Fibroblast of villous mesenchyme (primary cell): ENCODE data around the gene FSTL4. TPM values are rescaled to one million over a fixed set of nuclear protein-coding genes. Genes with fewer than 3 reads are reported as not detected.

Experiments
- DNase-seq: peaks from one replicate; pipeline ENCODE4 v3.0.0-alpha.2; 2010; ENCODE audit warnings: low read depth
- H3K4me3 ChIP-seq: 2 replicates; pipeline ENCODE4 v1.5.1; 2011; ENCODE audit warnings: low read depth, mild to moderate bottlenecking, low read length
- CTCF ChIP-seq: IDR thresholded peaks from 2 replicates; pipeline ENCODE4 v1.5.1; 2012; ENCODE audit warnings: low read depth, mild to moderate bottlenecking, low read length; ENCODE audit not compliant: insufficient read depth
- total RNA-seq: library from RNA; depleted of rRNA; stranded (reverse); fragments of >200 nt; gene quantifications from 2 replicates; pipeline ENCODE4 v1.2.3, GENCODE V29; 2012

Gene FSTL4
- total RNA-seq, 1 donor = not detected

DNA sequence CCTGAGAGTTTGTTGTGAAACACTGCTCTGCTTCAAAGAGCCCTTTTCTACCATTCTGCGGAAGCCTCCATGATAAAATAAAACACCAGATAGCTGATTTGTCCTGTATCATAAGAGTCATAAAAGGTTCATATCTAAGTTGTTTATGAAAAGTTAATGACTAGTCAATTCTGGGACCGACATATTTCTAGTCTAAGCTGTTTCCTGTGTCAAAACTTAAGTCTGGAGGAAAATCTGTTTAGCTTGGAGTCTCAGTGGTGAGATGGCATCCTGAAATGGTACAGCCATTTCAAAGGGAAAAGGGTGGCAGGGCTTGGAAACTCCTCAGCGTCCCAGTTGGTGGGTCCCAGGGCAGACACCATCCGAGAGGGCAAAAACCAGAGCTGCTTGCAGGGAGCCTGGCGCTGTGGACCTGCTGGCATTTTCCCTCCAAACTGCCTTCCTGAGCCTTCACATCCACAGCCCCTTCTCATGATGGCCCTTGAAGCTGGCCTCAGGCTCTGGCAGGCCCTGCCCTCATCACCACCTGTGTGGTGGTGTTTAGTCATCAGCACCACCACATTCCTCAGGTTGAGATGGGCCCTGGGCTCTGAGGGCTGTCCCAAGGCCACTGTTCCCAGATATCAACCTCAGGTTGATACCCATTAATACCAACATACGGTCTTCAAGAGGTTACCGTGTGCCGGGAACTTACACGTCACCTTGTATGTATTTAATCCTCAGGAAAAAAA, 376.5 kb downstream of the FSTL4 start:
- no peak for TF ChIP-seq CTCF
- peak; percentile 75 for DNase-seq
- no peak overlapping the region for H3K4me3 ChIP-seq

DNA sequence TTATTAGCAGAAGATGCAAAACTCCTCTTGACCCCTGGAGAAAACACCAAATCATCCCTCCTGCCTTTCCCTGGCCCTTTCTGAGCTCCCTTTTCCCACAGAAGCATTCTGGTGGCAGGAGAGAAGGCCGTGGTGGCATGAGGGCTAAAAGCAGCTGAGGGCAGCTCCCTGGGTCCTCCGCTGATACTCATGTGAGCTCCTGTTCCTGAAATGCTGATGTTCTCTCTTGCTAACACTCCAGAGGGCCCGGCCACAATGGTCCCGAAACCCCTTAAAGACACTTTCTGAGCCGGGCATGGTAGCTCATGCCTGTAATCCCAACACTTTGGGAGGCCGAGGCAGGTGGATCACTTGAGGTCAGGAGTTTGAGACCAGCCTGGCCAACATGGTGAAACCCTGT, 377.4 kb downstream of the FSTL4 start:
- H3K4me3 ChIP-seq = no peak overlapping the region
- TF ChIP-seq CTCF = no peak
- DNase-seq = no peak

DNA sequence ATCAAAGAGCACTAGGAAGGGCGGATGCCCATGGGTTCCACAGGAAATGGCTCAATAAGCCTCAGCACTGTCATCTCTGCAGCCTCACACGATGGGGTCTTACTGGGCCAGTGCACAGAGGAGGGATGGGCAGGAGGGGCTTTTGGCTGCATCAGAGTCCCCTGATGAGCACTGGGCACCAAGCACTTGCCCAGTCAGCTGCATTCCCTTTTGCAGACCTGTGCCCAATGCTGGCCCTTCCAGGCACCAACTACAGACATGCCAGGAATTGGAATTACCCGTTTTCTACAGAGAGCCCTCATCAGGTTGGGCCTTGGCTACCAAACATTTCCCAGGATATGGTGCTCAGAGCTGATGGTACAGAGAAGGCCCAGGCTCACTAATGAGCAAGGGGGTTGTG, 378.1 kb downstream of the FSTL4 start:
- TF ChIP-seq CTCF = no peak
- DNase-seq = no peak
- no peak overlapping the region for H3K4me3 ChIP-seq

- DNase-seq = no peak
- no peak for TF ChIP-seq CTCF
Observed at GRCh38 chr5:133233616-133234015, 378.7 kb downstream of the FSTL4 start.

DNA sequence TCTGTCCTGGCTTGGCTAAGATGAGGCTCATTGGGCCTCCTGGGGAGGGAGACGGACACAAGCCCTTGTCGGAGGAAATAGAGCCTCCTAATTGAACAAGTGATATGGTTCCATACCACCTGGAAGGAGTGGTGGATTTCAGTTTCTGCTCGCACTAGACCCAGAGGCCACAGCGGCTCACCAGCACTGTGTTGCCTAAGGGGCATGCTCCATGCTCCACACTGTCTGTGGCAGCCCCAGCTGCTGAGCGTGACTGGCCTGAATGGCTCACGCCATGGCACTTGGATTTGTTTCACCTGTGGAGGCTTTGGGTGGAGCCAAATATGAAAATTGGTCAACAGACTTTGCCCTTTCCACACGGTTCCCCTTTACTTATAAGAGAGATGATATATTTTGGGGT, 379.4 kb downstream of the FSTL4 start:
- DNase-seq = no peak
- no peak overlapping the region for H3K4me3 ChIP-seq
- no peak for TF ChIP-seq CTCF

More at GRCh38 chr5:133233616-133234015, 378.7 kb downstream of the FSTL4 start:
- H3K4me3 ChIP-seq = no peak overlapping the region

DNA sequence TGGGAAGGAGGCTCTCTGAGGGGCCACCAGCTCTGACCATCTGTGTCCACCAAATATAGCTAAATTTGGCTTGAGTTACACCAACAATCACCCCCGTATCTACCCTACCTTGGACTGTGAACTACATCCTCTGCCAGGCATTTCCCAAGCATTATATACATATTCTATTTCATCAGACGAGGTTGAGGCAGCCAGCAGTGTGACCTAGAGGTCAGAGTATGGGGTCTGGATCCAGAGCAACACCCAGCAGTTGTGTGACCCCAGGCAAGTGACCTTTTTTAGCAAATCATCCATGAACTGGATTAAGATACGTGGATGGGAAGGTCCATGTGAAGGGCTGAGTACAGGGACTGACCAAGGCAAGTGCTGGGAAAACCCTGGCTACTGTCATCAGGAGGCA, 379.9 kb downstream of the FSTL4 start:
- H3K4me3 ChIP-seq = no peak overlapping the region
- TF ChIP-seq CTCF = no peak
- DNase-seq = no peak

DNA sequence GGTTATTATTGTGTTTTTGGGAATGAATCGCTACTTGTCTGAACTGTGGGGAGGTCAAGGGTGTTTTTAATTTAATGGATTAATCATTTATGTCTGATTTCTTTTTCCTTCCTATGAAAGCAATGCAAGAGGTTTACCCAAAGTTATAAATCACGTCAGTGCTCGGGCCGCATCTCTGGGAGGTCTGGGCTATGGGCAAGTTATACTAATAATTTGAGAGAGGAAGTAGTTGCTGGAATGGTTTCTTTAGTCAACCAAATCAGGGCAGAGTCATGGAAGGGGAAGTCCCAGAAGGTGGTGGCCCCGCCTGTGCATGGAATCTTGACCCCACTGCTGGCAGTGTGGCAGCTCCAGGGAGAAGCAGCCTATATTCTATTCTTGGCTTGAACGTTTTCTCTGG, 380.3 kb downstream of the FSTL4 start:
- no peak for DNase-seq
- TF ChIP-seq CTCF = no peak
- no peak overlapping the region for H3K4me3 ChIP-seq
